Measurements from ENCODE around the gene SREK1. TPM values are rescaled to one million over a fixed set of nuclear protein-coding genes. Genes with fewer than 3 reads are reported as not detected.
"Not testable (repeated sequence)": the region's sequence is repeated elsewhere in the genome, so short reads cannot be mapped to it uniquely, and the experiment has no call there.

The SREK1 gene
- total RNA-seq, 1 donor, result 91.8 TPM

DNA sequence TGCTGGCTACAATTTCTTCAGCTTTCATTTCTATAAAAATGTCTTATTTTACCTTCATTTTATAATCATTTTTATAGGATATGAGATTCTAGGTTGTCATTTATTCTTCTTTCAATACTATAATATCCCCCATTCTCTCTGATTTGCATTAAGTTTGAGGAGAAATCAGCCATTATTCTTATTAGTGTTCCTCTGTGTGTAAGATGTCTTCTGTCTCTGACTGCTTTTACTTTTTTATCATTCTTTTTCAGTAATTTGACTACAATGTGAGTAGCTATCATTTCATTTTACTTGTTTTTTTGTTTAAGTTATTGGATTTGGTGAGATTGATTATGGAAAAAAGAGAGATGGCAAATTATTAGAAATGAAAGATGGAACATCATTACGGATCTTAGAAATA is 13.6 kb upstream of the SREK1 start:
- no peak overlapping the region for H3K4me3 ChIP-seq (ENCODE audit: low read depth, low read length)
- no peak for DNase-seq (ENCODE audit: low read depth)
- TF ChIP-seq, protein P1, sequence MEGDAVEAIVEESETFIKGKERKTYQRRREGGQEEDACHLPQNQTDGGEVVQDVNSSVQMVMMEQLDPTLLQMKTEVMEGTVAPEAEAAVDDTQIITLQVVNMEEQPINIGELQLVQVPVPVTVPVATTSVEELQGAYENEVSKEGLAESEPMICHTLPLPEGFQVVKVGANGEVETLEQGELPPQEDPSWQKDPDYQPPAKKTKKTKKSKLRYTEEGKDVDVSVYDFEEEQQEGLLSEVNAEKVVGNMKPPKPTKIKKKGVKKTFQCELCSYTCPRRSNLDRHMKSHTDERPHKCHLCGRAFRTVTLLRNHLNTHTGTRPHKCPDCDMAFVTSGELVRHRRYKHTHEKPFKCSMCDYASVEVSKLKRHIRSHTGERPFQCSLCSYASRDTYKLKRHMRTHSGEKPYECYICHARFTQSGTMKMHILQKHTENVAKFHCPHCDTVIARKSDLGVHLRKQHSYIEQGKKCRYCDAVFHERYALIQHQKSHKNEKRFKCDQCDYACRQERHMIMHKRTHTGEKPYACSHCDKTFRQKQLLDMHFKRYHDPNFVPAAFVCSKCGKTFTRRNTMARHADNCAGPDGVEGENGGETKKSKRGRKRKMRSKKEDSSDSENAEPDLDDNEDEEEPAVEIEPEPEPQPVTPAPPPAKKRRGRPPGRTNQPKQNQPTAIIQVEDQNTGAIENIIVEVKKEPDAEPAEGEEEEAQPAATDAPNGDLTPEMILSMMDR (IDR thresholded peaks at IDR 0.05; ENCODE audit: insufficient read depth, low read length), result no peak

DNA sequence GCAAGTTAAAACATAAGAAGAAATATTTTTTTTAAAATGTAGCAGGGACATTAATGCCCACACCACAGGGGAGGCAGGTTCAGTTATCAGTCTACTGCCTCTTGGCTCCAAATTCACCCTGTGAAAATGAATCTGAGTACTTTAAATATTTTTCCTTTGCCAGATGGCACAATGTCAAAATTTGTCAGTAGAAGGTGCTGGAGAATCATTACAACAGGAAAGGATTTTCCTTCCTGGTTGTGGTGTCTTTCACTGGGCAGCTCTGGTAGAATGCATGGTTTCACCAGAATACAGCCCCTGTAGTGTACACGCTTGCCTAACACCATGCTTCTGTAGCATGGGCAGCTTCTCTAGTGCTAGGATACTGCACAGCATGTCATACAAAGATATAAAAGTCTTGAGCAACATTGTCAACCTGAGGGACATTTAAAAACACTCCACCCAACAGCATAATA is 9.7 kb upstream of the SREK1 start:
- TF ChIP-seq, protein P1 (IDR thresholded peaks at IDR 0.05; ENCODE audit: insufficient read depth, low read length), result no peak
- DNase-seq (ENCODE audit: low read depth), result peak; percentile 34
- no peak overlapping the region for H3K4me3 ChIP-seq (ENCODE audit: low read depth, low read length)

DNA sequence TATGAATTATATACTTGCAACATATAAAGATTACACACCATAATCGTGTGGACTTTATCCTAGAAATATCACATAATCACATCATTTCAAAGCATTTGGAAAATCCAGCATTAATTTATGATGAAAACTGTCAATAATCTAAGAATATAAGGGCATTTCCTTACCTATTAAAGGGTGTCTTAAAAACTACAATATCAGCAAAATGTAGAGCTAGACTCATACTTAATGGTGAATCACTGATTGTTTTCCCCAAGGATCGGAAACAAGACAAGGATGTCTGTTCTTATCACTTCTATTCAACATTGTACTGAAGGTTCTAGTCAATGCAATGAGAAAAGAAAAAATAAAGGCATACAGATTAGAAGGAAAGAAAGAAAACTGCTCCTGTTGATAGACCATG is 8.0 kb upstream of the SREK1 start:
- H3K4me3 ChIP-seq (ENCODE audit: low read depth, low read length), result no peak overlapping the region

DNA sequence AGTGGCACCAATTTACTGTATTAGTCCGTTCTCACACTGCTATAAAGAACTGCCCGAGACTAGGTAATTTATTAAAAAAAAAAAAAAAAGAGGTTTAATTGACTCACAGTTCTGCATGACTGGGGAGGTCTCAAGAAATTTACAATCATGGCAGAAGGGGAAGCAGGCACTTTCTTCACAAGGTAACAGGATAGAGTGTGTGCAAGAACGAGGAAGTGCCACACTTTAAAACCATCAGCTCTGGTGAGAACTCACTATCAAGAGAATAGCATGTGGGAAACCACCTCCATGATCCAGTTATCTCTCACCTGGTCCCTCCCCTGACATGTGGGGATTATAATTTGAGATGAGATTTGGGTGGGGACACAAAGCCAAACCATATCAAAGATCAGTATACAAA is 7.2 kb upstream of the SREK1 start:
- not testable (repeated sequence) for DNase-seq (ENCODE audit: low read depth); H3K4me3 ChIP-seq (ENCODE audit: low read depth, low read length)

More for the DNA sequence above, 8.0 kb upstream of the SREK1 start:
- TF ChIP-seq, protein P1 (IDR thresholded peaks at IDR 0.05; ENCODE audit: insufficient read depth, low read length), result no peak
- DNase-seq (ENCODE audit: low read depth), result no peak

DNA sequence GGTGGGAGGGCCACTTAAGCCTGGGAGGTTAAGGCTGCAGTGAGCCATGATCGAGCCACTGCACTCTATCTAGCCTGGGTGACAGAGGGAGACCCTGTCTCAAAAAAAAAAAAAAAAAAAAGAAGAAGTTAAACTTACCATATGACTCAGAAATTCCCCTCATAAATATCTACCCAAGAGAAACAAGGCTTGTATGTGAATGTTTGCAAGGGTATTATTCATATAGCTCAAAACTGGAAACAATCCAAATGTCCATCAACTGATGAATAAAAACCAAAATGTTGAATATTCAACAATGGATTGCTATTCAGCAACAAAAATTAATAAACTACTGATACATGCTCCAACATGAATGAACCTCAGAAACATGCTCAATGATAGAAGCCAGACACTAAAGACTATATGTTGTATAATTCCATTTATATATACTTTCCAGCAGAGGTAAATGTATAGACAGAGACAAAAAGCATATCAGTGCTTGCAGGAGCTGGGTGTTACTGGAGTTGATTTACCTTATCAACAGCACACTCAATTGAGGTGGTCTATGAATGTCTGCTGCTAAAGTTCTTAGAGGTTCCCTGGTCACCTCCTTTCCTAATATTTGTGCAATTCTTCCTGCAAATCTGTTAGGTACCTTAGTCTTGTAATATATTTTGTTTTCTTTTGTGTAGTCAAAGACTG is 5.3 kb upstream of the SREK1 start:
- H3K4me3 ChIP-seq (ENCODE audit: low read depth, low read length), result no peak overlapping the region
- no peak for DNase-seq (ENCODE audit: low read depth)
- TF ChIP-seq, protein P1 (IDR thresholded peaks at IDR 0.05; ENCODE audit: insufficient read depth, low read length), result no peak

DNA sequence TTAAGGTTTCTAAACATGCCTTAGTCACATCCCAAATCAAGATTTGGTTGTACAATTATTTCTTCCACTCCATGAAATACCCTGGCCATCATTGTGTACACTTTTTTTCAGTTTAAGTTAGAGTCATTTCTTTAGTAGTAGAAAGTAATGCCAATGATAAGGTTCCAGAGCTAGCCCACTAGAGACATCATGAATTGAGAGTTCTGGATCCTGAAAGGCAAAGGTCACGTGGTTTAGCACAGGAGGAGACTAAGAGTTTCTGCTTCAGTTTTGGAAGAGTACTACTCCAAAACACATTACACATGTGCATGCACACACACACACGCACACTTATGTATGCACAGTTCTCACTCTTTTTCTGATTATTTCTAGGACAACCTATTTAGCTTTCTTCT is 4.8 kb upstream of the SREK1 start:
- TF ChIP-seq, protein P1 (IDR thresholded peaks at IDR 0.05; ENCODE audit: insufficient read depth, low read length), result no peak
- no peak overlapping the region for H3K4me3 ChIP-seq (ENCODE audit: low read depth, low read length)
- no peak for DNase-seq (ENCODE audit: low read depth)

DNA sequence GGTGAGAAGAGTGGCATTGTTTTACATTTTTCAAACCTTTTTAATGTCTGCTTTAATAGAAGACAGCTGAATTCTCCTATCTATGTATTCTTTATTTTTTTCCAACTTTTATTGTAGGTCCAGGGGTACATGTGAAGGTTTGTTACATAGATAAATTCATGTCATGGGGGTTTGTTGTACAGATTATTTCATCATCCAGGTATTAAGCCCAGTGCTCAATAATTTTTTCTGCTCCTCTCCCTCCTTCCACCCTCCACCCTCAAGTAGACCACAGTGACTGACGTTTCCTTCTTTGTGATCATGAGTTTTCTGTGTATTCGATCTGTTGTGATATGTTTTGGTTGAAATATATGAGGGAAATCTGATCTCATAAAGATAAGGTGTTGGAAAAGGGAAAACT is 1.7 kb upstream of the SREK1 start:
- H3K4me3 ChIP-seq (ENCODE audit: low read depth, low read length), result no peak overlapping the region
- no peak for DNase-seq (ENCODE audit: low read depth)
- TF ChIP-seq, protein P1 (IDR thresholded peaks at IDR 0.05; ENCODE audit: insufficient read depth, low read length), result no peak

Data from fibroblast of the aortic adventitia (primary cell).